Measurements from ENCODE around the gene ANK3.

GRCh38 chr10:60336901-60337630 lies 52.6 kb downstream of the ANK3 start:
- TF ChIP-seq CTCF (IDR thresholded peaks at IDR 0.05) (no peak), POLR2A (IDR thresholded peaks at IDR 0.05) (no peak)

All from sigmoid colon (tissue), 3 donors.